Measurements from ENCODE around the gene RHNO1. TPM values are rescaled to one million over a fixed set of nuclear protein-coding genes. Genes with fewer than 3 reads are reported as not detected.

The RHNO1 gene
- total RNA-seq (2022): 99.1 and 99.8 TPM in 2 replicates
- percentile 89 among the genes with signal in this experiment for Bru-seq, nascent RNA
- percentile 94 among the genes with signal in this experiment for BruChase-seq, experiment 1, labeled RNA remaining after a 2-hour chase
- BruChase-seq, experiment 2, labeled RNA remaining after a 6-hour chase: percentile 93 among the genes with signal in this experiment
- long read RNA-seq, transcript RHNO1-203 (2 exons, 1,605 nt): minor isoform, 10 of 238 reads
- long read RNA-seq, transcript RHNO1-204 (3 exons, 1,870 nt): major isoform, 219 of 238 reads
- long read RNA-seq, partial matches to known transcripts: 2 of 238 reads
- long read RNA-seq, other reads (novel, unspliced or antisense): 5 of 238 reads

DNA sequence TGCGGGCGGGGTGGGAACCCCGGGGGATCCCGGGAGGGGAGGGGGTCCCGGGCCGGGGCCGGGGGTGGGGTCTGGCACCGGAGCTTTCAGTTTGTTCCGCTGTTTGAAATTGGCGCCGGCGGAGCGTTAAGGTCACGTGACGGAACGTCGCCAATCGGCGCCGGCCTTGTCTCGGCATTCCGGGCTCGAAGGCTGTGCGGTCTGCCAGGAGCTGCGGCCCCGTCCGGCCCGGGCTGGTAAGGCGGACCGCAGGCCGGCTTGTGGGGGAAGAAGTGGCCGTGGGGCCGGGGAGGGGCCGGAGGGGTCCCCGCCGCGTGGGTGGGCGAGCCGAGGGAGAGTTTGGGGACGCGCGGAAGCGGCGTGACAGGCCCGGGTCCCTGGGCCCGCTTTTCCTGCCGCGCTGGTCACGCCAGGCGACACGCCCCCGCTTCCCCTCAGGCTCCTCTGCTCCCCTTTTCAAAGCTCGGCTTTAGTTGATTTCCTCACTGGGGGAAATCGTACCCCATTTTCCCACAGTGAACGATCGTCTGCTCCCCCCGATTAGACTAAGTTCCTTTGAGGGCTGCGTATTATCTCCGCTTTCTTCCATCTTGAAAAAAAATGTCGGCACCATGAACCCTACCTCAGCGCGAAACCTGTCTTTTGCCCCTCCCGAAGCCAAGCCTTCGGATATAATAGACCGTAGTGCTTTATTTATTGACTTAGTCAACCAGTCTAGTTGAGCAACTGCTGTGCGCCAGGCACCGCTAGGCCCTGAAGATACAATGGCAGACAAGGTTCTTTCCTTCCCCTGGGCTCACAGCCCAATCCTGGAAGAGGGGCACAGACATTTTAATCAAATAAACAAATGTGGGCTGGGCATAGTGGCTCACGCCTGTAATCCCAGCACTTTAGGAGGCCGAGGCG, at the start of gene RHNO1, which contains the start of gene FOXM1:
RHNO1 (plus strand) TSS at position 177 of the 906 bp plus-strand sequence. CDS start 8,144 bp downstream, outside the sequence.
FOXM1 (minus strand) TSS at position 128 of the 906 bp plus-strand sequence. CDS start 2,696 bp downstream, outside the sequence.
- Mint-ChIP-seq H3K4me3 (ENCODE audit: unreplicated experiment) (peak within 1 kb of the TSS; percentile 75), H3K4me1 (ENCODE audit: low read depth, unreplicated experiment) (peaks cover 31% of the 10 kb centered on the region), H3K36me3 (ENCODE audit: insufficient read depth, unreplicated experiment) (peaks cover 68% of the 10 kb centered on the region), H3K27ac (ENCODE audit: unreplicated experiment) (peak within 1 kb of the TSS; percentile 99), H3K9me3 (ENCODE audit: unreplicated experiment) (no peaks in the 10 kb centered on the region), H3K27me3 (ENCODE audit: insufficient read depth, unreplicated experiment) (no peaks in the 10 kb centered on the region)
- peaks cover 3% of the 10 kb centered on the region; the same call in 1 of the 2 replicates for H3K36me3 ChIP-seq (ENCODE audit: control insufficient read depth, insufficient read depth, low read length)
- DNase-seq: peak; percentile 94 to 97
- H3K27me3 ChIP-seq (replicated peaks; ENCODE audit: control insufficient read depth, insufficient read depth, low read length): no peaks in the 10 kb centered on the region
- H3K9me3 ChIP-seq: no peaks in the 10 kb centered on the region
- ChIA-PET CTCF (interaction anchor here (0.7 to 1.8 kb wide), 11 partner anchors 8 to 517 kb away, joined by 3 to 14 read pairs (median 3); no protein-coding TSS in a partner anchor), POLR2A (interaction anchor here (0.6 to 1.5 kb wide), 8 partner anchors 8 to 32 kb away, joined by 3 to 22 read pairs (median 5); partner anchors contain the start of gene TULP3)
- peaks cover 28% of the 10 kb centered on the region for H3K4me1 ChIP-seq
- peak within 1 kb of the TSS; percentile 96 for H3K4me3 ChIP-seq (ENCODE audit: low read depth, low read length)
- intact Hi-C loops (cut with micrococcal nuclease; ENCODE audit: unreplicated experiment): loop anchor here (1.0 to 2.0 kb wide), 4 partner anchors 8 to 64 kb away; partner anchors contain the start of genes ITFG2 and TULP3
- TF ChIP-seq CTCF (IDR thresholded peaks at IDR 0.05; ENCODE audit: insufficient read depth in 1 of 2, low read depth in 1 of 2, low read length in 1 of 2, severe bottlenecking in 1 of 2, unreplicated experiment in 1 of 2): peak in 1 of 2 experiments; percentile 28
- BruUV-seq (replicated peaks): TSS peak; percentile 74

- Mint-ChIP-seq H3K27me3 (ENCODE audit: insufficient read depth, unreplicated experiment) (peaks cover 2% of the 10 kb centered on the region), H3K27ac (ENCODE audit: unreplicated experiment) (no peak overlapping the region), H3K36me3 (ENCODE audit: insufficient read depth, unreplicated experiment) (peaks cover 28% of the 10 kb centered on the region), H3K9me3 (ENCODE audit: unreplicated experiment) (no peaks in the 10 kb centered on the region), H3K4me1 (ENCODE audit: low read depth, unreplicated experiment) (no peaks in the 10 kb centered on the region), H3K4me3 (ENCODE audit: unreplicated experiment) (no peak overlapping the region)
- H3K36me3 ChIP-seq (ENCODE audit: control insufficient read depth, insufficient read depth, low read length): no peaks in the 10 kb centered on the region
- intact Hi-C loops (cut with micrococcal nuclease; ENCODE audit: unreplicated experiment): no loop called here
- no peak for TF ChIP-seq CTCF (IDR thresholded peaks at IDR 0.05; ENCODE audit: insufficient read depth in 1 of 2, low read depth in 1 of 2, low read length in 1 of 2, severe bottlenecking in 1 of 2, unreplicated experiment in 1 of 2)
- DNase-seq: no peak
- H3K9me3 ChIP-seq: no peaks in the 10 kb centered on the region
- no peak overlapping the region for H3K4me3 ChIP-seq (ENCODE audit: low read depth, low read length)
- no TSS peak for BruUV-seq (replicated peaks)
- H3K27me3 ChIP-seq (replicated peaks; ENCODE audit: control insufficient read depth, insufficient read depth, low read length): no peaks in the 10 kb centered on the region
- CTCF ChIA-PET: no interaction called here
- POLR2A ChIA-PET: no interaction called here
- H3K4me1 ChIP-seq: no peaks in the 10 kb centered on the region
Observed at GRCh38 chr12:2829275-2829674, 47.7 kb upstream of the RHNO1 start.

Measured in Caco-2 (cell line).